HG03095 (cell line): ENCODE measurements around the gene C6orf15.

Experiments used
- ATAC-seq: cut with Tn5 transposase; IDR thresholded peaks from one replicate; pipeline ENCODE4 v1.9.1; 2021; ENCODE audit warnings: moderate library complexity; ENCODE audit not compliant: unreplicated experiment

The C6orf15 gene

GRCh38 chr6:31131595-31131994 lies 19.2 kb upstream of the C6orf15 start:
- no peak for ATAC-seq

GRCh38 chr6:31130751-31131150 lies 18.4 kb upstream of the C6orf15 start:
- ATAC-seq: no peak

GRCh38 chr6:31129130-31129529 lies 16.8 kb upstream of the C6orf15 start:
- no peak for ATAC-seq

GRCh38 chr6:31128093-31128676 lies 15.8 kb upstream of the C6orf15 start:
- no peak for ATAC-seq

- ATAC-seq: no peak
These were observed 14.2 kb upstream of the C6orf15 start for GRCh38 chr6:31126396-31127175.

- no peak for ATAC-seq
These were observed 13.4 kb upstream of the C6orf15 start for GRCh38 chr6:31125586-31126363.

- no peak for ATAC-seq
These were observed 12.8 kb upstream of the C6orf15 start for GRCh38 chr6:31125162-31125561.

GRCh38 chr6:31122791-31123706 lies 10.7 kb upstream of the C6orf15 start:
- ATAC-seq: no peak

GRCh38 chr6:31121131-31121790 lies 8.9 kb upstream of the C6orf15 start:
- ATAC-seq: no peak

- ATAC-seq: no peak
These were observed 8.0 kb upstream of the C6orf15 start, which contains the start of gene CDSN for GRCh38 chr6:31120151-31120915. TSS of gene CDSN (minus strand) at chr6:31120446. CDS start at chr6:31120419, 27 bp downstream.

- ATAC-seq: no peak
These were observed 5.8 kb upstream of the C6orf15 start for GRCh38 chr6:31118178-31118577.

- ATAC-seq: no peak
These were observed 4.4 kb upstream of the C6orf15 start for GRCh38 chr6:31116661-31117385.

- ATAC-seq: no peak
These were observed 3.7 kb upstream of the C6orf15 start for GRCh38 chr6:31115941-31116560.

- ATAC-seq: no peak
These were observed 2.8 kb upstream of the C6orf15 start for GRCh38 chr6:31114970-31115849.

- no peak for ATAC-seq
These were observed 2.1 kb upstream of the C6orf15 start, which contains the start of gene PSORS1C1 for GRCh38 chr6:31114541-31114878. TSS of gene PSORS1C1 (plus strand) at chr6:31114800. CDS start at chr6:31129633, 14,833 bp downstream.

- no peak for ATAC-seq
These were observed 1.6 kb upstream of the C6orf15 start for GRCh38 chr6:31113861-31114540.

- ATAC-seq: no peak
These were observed 663 bp downstream of the C6orf15 start for GRCh38 chr6:31111712-31112111.
